ENCODE data around the gene ENTR1. TPM values are rescaled to one million over a fixed set of nuclear protein-coding genes. Genes with fewer than 3 reads are reported as not detected.

Gene ENTR1
- polyA plus RNA-seq, 1 donor from 2014 or later: 63.7 TPM

GRCh38 chr9:136396219-136396515, 14.2 kb downstream of the ENTR1 start:
- peaks cover 21% of the 10 kb centered on the region for H3K79me2 ChIP-seq (replicated peaks; ENCODE audit: insufficient read depth, low read length)
- H3K9ac ChIP-seq (ENCODE audit: low read length): no peak overlapping the region
- no peaks in the 10 kb centered on the region for H3K9me3 ChIP-seq (ENCODE audit: low read length)
- no peaks in the 10 kb centered on the region for H3F3A ChIP-seq (ENCODE audit: insufficient read depth, low read length, poor library complexity, severe bottlenecking)
- H3K4me2 ChIP-seq (ENCODE audit: low read length): no peak overlapping the region
- H3K27me3 ChIP-seq (ENCODE audit: insufficient read depth, low read depth, low read length): no peaks in the 10 kb centered on the region
- H3K4me3 ChIP-seq (ENCODE audit: low read length): no peak overlapping the region
- no peak for TF ChIP-seq RAD21 (conservative IDR thresholded peaks at IDR 0.05)
- H3K36me3 ChIP-seq (ENCODE audit: insufficient read depth, low read length): peaks cover 3% of the 10 kb centered on the region
- no peaks in the 10 kb centered on the region for H3K9me2 ChIP-seq (ENCODE audit: insufficient read depth, low read length)
- no peaks in the 10 kb centered on the region for H4K20me1 ChIP-seq (ENCODE audit: insufficient read depth)
- H3K27ac ChIP-seq (ENCODE audit: low read length): no peak overlapping the region
- no peak overlapping the region for H2AFZ ChIP-seq (ENCODE audit: low read depth, low read length)

GRCh38 chr9:136395345-136396218, 14.8 kb downstream of the ENTR1 start:
- Histone ChIP-seq H3K9me3 (ENCODE audit: low read length) (no peaks in the 10 kb centered on the region), H3K36me3 (ENCODE audit: insufficient read depth, low read length) (peaks cover 3% of the 10 kb centered on the region), H3K27ac (ENCODE audit: low read length) (no peak overlapping the region), H3K9me2 (ENCODE audit: insufficient read depth, low read length) (no peaks in the 10 kb centered on the region), H3K4me3 (ENCODE audit: low read length) (no peak overlapping the region), H3F3A (ENCODE audit: insufficient read depth, low read length, poor library complexity, severe bottlenecking) (no peaks in the 10 kb centered on the region), H3K79me2 (replicated peaks; ENCODE audit: insufficient read depth, low read length) (peaks cover 21% of the 10 kb centered on the region), H4K20me1 (ENCODE audit: insufficient read depth) (no peaks in the 10 kb centered on the region), H3K9ac (ENCODE audit: low read length) (no peak overlapping the region), H3K4me2 (ENCODE audit: low read length) (no peak overlapping the region), H2AFZ (ENCODE audit: low read depth, low read length) (no peak overlapping the region), H3K27me3 (ENCODE audit: insufficient read depth, low read depth, low read length) (no peaks in the 10 kb centered on the region)
- TF ChIP-seq EZH2 (IDR thresholded peaks at IDR 0.05; ENCODE audit: borderline replicate concordance, insufficient read depth, low read length, poor library complexity, severe bottlenecking) (no peak), EP300 (conservative IDR thresholded peaks at IDR 0.05; ENCODE audit: poor library complexity, severe bottlenecking) (no peak), POLR2AphosphoS5 (IDR thresholded peaks at IDR 0.05) (no peak), TAF1 (IDR thresholded peaks at IDR 0.05; ENCODE audit: low read depth) (no peak), SMC3 (conservative IDR thresholded peaks at IDR 0.05; ENCODE audit: poor library complexity) (no peak), CTCF (IDR thresholded peaks at IDR 0.05; ENCODE audit: poor library complexity, severe bottlenecking) (no peak), RAD21 (conservative IDR thresholded peaks at IDR 0.05) (no peak), MXI1 (conservative IDR thresholded peaks at IDR 0.05; ENCODE audit: poor library complexity, severe bottlenecking) (no peak)
- TF ChIP-seq, protein P1, sequence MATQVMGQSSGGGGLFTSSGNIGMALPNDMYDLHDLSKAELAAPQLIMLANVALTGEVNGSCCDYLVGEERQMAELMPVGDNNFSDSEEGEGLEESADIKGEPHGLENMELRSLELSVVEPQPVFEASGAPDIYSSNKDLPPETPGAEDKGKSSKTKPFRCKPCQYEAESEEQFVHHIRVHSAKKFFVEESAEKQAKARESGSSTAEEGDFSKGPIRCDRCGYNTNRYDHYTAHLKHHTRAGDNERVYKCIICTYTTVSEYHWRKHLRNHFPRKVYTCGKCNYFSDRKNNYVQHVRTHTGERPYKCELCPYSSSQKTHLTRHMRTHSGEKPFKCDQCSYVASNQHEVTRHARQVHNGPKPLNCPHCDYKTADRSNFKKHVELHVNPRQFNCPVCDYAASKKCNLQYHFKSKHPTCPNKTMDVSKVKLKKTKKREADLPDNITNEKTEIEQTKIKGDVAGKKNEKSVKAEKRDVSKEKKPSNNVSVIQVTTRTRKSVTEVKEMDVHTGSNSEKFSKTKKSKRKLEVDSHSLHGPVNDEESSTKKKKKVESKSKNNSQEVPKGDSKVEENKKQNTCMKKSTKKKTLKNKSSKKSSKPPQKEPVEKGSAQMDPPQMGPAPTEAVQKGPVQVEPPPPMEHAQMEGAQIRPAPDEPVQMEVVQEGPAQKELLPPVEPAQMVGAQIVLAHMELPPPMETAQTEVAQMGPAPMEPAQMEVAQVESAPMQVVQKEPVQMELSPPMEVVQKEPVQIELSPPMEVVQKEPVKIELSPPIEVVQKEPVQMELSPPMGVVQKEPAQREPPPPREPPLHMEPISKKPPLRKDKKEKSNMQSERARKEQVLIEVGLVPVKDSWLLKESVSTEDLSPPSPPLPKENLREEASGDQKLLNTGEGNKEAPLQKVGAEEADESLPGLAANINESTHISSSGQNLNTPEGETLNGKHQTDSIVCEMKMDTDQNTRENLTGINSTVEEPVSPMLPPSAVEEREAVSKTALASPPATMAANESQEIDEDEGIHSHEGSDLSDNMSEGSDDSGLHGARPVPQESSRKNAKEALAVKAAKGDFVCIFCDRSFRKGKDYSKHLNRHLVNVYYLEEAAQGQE (IDR thresholded peaks at IDR 0.05; ENCODE audit: borderline replicate concordance): no peak

All from neural cell (in vitro differentiated cells).